Measurements from ENCODE around the gene RPS15. TPM values are rescaled to one million over a fixed set of nuclear protein-coding genes. Genes with fewer than 3 reads are reported as not detected.

RPS15 gene
- polyA plus RNA-seq, 3 donors: 540 to 667 (median 584) TPM

- peak; percentile 79 to 89 (median 86) for DNase-seq (ENCODE audit: low read depth in 3 of 3, low spot score in 2 of 3)
Measured at GRCh38 chr19:1478934-1479707, 40.9 kb downstream of the RPS15 start, which contains the start of gene C19orf25. C19orf25 (minus strand) TSS chr19:1479215; CDS start chr19:1478903, 312 bp downstream.

GRCh38 chr19:1481224-1481892 is 43.2 kb downstream of the RPS15 start:
- DNase-seq (ENCODE audit: low read depth in 3 of 3, low spot score in 2 of 3): no peak

GRCh38 chr19:1481893-1482360 is 43.7 kb downstream of the RPS15 start:
- no peak for DNase-seq (ENCODE audit: low read depth in 3 of 3, low spot score in 2 of 3)

- DNase-seq (ENCODE audit: low read depth in 3 of 3, low spot score in 2 of 3): no peak
Measured at GRCh38 chr19:1482361-1483130, 44.4 kb downstream of the RPS15 start.

- DNase-seq (ENCODE audit: low read depth in 3 of 3, low spot score in 2 of 3): no peak
Measured at GRCh38 chr19:1483131-1483978, 45.2 kb downstream of the RPS15 start.

GRCh38 chr19:1483979-1484428 is 45.8 kb downstream of the RPS15 start:
- DNase-seq (ENCODE audit: low read depth in 3 of 3, low spot score in 2 of 3): no peak

GRCh38 chr19:1486720-1487575 is 48.8 kb downstream of the RPS15 start:
- no peak for DNase-seq (ENCODE audit: low read depth in 3 of 3, low spot score in 2 of 3)

GRCh38 chr19:1487576-1488281 is 49.5 kb downstream of the RPS15 start:
- DNase-seq (ENCODE audit: low read depth in 3 of 3, low spot score in 2 of 3): no peak

GRCh38 chr19:1488282-1488601 is 50.0 kb downstream of the RPS15 start:
- no peak for DNase-seq (ENCODE audit: low read depth in 3 of 3, low spot score in 2 of 3)

GRCh38 chr19:1489463-1490310 is 51.5 kb downstream of the RPS15 start:
- DNase-seq (ENCODE audit: low read depth in 3 of 3, low spot score in 2 of 3): no peak

Other genes with a start within 250 kb of the RPS15 start
- gene STK11, start 232.6 kb upstream of the RPS15 start, polyA plus RNA-seq (ENCODE audit: insufficient read length in 3 of 3): 10 to 100 TPM; 55.4 to 60.2 (median 60.1) TPM
- gene CBARP, start 200.4 kb upstream of the RPS15 start, polyA plus RNA-seq (ENCODE audit: insufficient read length in 3 of 3): 1 to 10 TPM in 1 of 3 donors, under 1 TPM in 2; 0.78 to 1.8 (median 0.90) TPM
- 10 to 100 TPM; 65.9 to 89.4 (median 78.9) TPM for gene ATP5F1D, start 196.6 kb upstream of the RPS15 start, polyA plus RNA-seq (ENCODE audit: insufficient read length in 3 of 3)
- gene MIDN, start 189.8 kb upstream of the RPS15 start, polyA plus RNA-seq (ENCODE audit: insufficient read length in 3 of 3): 10 to 100 TPM; 38.0 to 41.7 (median 39.3) TPM
- gene CIRBP, start 169.1 kb upstream of the RPS15 start, polyA plus RNA-seq (ENCODE audit: insufficient read length in 3 of 3): 100 to 1,000 TPM; 737 to 892 (median 800) TPM
- 10 to 100 TPM; 12.7 to 17.3 (median 14.5) TPM for gene FAM174C, start 162.9 kb upstream of the RPS15 start, polyA plus RNA-seq (ENCODE audit: insufficient read length in 3 of 3)
- gene EFNA2, start 152.5 kb upstream of the RPS15 start, polyA plus RNA-seq (ENCODE audit: insufficient read length in 3 of 3): 1 to 10 TPM; 1.3 to 2.1 (median 1.3) TPM
- gene NDUFS7, start 54.5 kb upstream of the RPS15 start, polyA plus RNA-seq (ENCODE audit: insufficient read length in 3 of 3): 10 to 100 TPM; 40.1 to 50.2 (median 42.7) TPM
- gene GAMT, start 36.9 kb upstream of the RPS15 start, polyA plus RNA-seq (ENCODE audit: insufficient read length in 3 of 3): 10 to 100 TPM; 22.2 to 25.9 (median 25.8) TPM
- 10 to 100 TPM; 69.2 to 70.7 (median 69.7) TPM for gene DAZAP1, start 30.8 kb upstream of the RPS15 start, polyA plus RNA-seq (ENCODE audit: insufficient read length in 3 of 3)
- 1 to 10 TPM in 2 of 3 donors, under 1 TPM in 1; 0.86 to 1.1 (median 1.0) TPM for gene APC2, start 11.7 kb downstream of the RPS15 start, polyA plus RNA-seq (ENCODE audit: insufficient read length in 3 of 3)
- 10 to 100 TPM; 17.4 to 21.2 (median 18.5) TPM for gene C19orf25, start 40.8 kb downstream of the RPS15 start, polyA plus RNA-seq (ENCODE audit: insufficient read length in 3 of 3)
- 1 to 10 TPM; 2.7 to 4.4 (median 3.3) TPM for gene PCSK4, start 52.0 kb downstream of the RPS15 start, polyA plus RNA-seq (ENCODE audit: insufficient read length in 3 of 3)
- 10 to 100 TPM in 2 of 3 donors, 1 to 10 TPM in 1; 9.0 to 16.3 (median 13.3) TPM for gene REEP6, start 52.8 kb downstream of the RPS15 start, polyA plus RNA-seq (ENCODE audit: insufficient read length in 3 of 3)
- under 1 TPM; 0.52 to 0.61 (median 0.54) TPM for gene ADAMTSL5, start 74.6 kb downstream of the RPS15 start, polyA plus RNA-seq (ENCODE audit: insufficient read length in 3 of 3)
- under 1 TPM; 0.07 to 0.16 (median 0.11) TPM for gene PLK5, start 85.7 kb downstream of the RPS15 start, polyA plus RNA-seq (ENCODE audit: insufficient read length in 3 of 3)
- gene MEX3D, start 129.9 kb downstream of the RPS15 start, polyA plus RNA-seq (ENCODE audit: insufficient read length in 3 of 3): 10 to 100 TPM; 16.7 to 20.2 (median 18.0) TPM
- gene MBD3, start 154.5 kb downstream of the RPS15 start, polyA plus RNA-seq (ENCODE audit: insufficient read length in 3 of 3): 10 to 100 TPM; 38.1 to 45.5 (median 40.2) TPM
- gene UQCR11, start 167.1 kb downstream of the RPS15 start, polyA plus RNA-seq (ENCODE audit: insufficient read length in 3 of 3): 100 to 1,000 TPM in 1 of 3 donors, 10 to 100 TPM in 2; 81.1 to 117 (median 92.1) TPM
- 10 to 100 TPM; 81.6 to 91.5 (median 87.9) TPM for gene TCF3, start 214.2 kb downstream of the RPS15 start, polyA plus RNA-seq (ENCODE audit: insufficient read length in 3 of 3)

Data from right renal cortex interstitium (tissue), 3 donors.